ENCODE results near the gene CLCA1.

Gene CLCA1

GRCh38 chr1:86517336-86517735, 48.6 kb downstream of the CLCA1 start:
- no peaks in the 10 kb centered on the region for H3K27me3 ChIP-seq (ENCODE audit: control insufficient read depth, insufficient read depth, low read length)
- H2AFZ ChIP-seq, result no peak overlapping the region
- no peaks in the 10 kb centered on the region for H3K79me2 ChIP-seq
- H3K9ac ChIP-seq, result no peak overlapping the region
- no peaks in the 10 kb centered on the region for H3K4me1 ChIP-seq
- no peak overlapping the region for H3K27ac ChIP-seq
- H3K4me2 ChIP-seq (ENCODE audit: low read length), result no peak overlapping the region
- H3K36me3 ChIP-seq (ENCODE audit: control insufficient read depth, insufficient read depth, low read length), result no peaks in the 10 kb centered on the region
- H3K4me3 ChIP-seq (ENCODE audit: low read depth, low read length), result no peak overlapping the region
- no peaks in the 10 kb centered on the region for H3K9me3 ChIP-seq (ENCODE audit: control insufficient read depth, low read length)
- no peak for TF ChIP-seq CTCF (IDR thresholded peaks at IDR 0.05)

GRCh38 chr1:86520789-86521521, 52.2 kb downstream of the CLCA1 start:
- H3K4me1 ChIP-seq, result no peaks in the 10 kb centered on the region
- H3K79me2 ChIP-seq, result no peaks in the 10 kb centered on the region
- no peaks in the 10 kb centered on the region for H3K27me3 ChIP-seq (ENCODE audit: control insufficient read depth, insufficient read depth, low read length)
- no peak overlapping the region for H3K27ac ChIP-seq
- no peak for TF ChIP-seq CTCF (IDR thresholded peaks at IDR 0.05)
- H3K36me3 ChIP-seq (ENCODE audit: control insufficient read depth, insufficient read depth, low read length), result no peaks in the 10 kb centered on the region
- H3K4me3 ChIP-seq (ENCODE audit: low read depth, low read length), result no peak overlapping the region
- no peak overlapping the region for H3K4me2 ChIP-seq (ENCODE audit: low read length)
- no peaks in the 10 kb centered on the region for H3K9me3 ChIP-seq (ENCODE audit: control insufficient read depth, low read length)
- H2AFZ ChIP-seq, result no peak overlapping the region
- no peak overlapping the region for H3K9ac ChIP-seq

GRCh38 chr1:86521522-86521891, 52.8 kb downstream of the CLCA1 start:
- TF ChIP-seq CTCF (IDR thresholded peaks at IDR 0.05), result no peak
- no peaks in the 10 kb centered on the region for H3K27me3 ChIP-seq (ENCODE audit: control insufficient read depth, insufficient read depth, low read length)
- no peak overlapping the region for H3K4me3 ChIP-seq (ENCODE audit: low read depth, low read length)
- H3K4me1 ChIP-seq, result no peaks in the 10 kb centered on the region
- H3K4me2 ChIP-seq (ENCODE audit: low read length), result no peak overlapping the region
- no peaks in the 10 kb centered on the region for H3K36me3 ChIP-seq (ENCODE audit: control insufficient read depth, insufficient read depth, low read length)
- no peak overlapping the region for H3K9ac ChIP-seq
- H2AFZ ChIP-seq, result no peak overlapping the region
- no peak overlapping the region for H3K27ac ChIP-seq
- no peaks in the 10 kb centered on the region for H3K9me3 ChIP-seq (ENCODE audit: control insufficient read depth, low read length)
- no peaks in the 10 kb centered on the region for H3K79me2 ChIP-seq

GRCh38 chr1:86522240-86522639, 53.5 kb downstream of the CLCA1 start:
- no peak overlapping the region for H3K27ac ChIP-seq
- H3K4me1 ChIP-seq, result no peaks in the 10 kb centered on the region
- no peak for TF ChIP-seq CTCF (IDR thresholded peaks at IDR 0.05)
- H3K4me2 ChIP-seq (ENCODE audit: low read length), result no peak overlapping the region
- H3K4me3 ChIP-seq (ENCODE audit: low read depth, low read length), result no peak overlapping the region
- H3K36me3 ChIP-seq (ENCODE audit: control insufficient read depth, insufficient read depth, low read length), result no peaks in the 10 kb centered on the region
- H3K27me3 ChIP-seq (ENCODE audit: control insufficient read depth, insufficient read depth, low read length), result no peaks in the 10 kb centered on the region
- no peaks in the 10 kb centered on the region for H3K9me3 ChIP-seq (ENCODE audit: control insufficient read depth, low read length)
- no peak overlapping the region for H2AFZ ChIP-seq
- no peaks in the 10 kb centered on the region for H3K79me2 ChIP-seq
- H3K9ac ChIP-seq, result no peak overlapping the region
